Measurements from ENCODE around the gene EMC9.

GRCh38 chr14:24114532-24115421 is 26.6 kb downstream of the EMC9 start, which contains the start of the genes DCAF11 and NRL:
- peak in 1 of 5 experiments; percentile 32 for TF ChIP-seq CTCF (IDR thresholded peaks at IDR 0.05 in 4 of 5, conservative IDR thresholded peaks at IDR 0.05 in 1 of 5)
- peak in 1 of 2 donors; percentile 28 for TF ChIP-seq POLR2A (IDR thresholded peaks at IDR 0.05)
